Lower leg skin (tissue), 3 donors: ENCODE results near the gene ZPBP2.

Experiments used
- CTCF ChIP-seq, 3 donors: fragments of 450-650 bp; IDR thresholded peaks; one replicate each; pipeline ENCODE4 v1.5.1; 2016; ENCODE audit warnings: antibody characterized with exemption in 3 of 3, mild to moderate bottlenecking in 3 of 3, moderate library complexity in 2 of 3
- POLR2A ChIP-seq, 2 donors: fragments of 450-650 bp; IDR thresholded peaks; one replicate each; pipeline ENCODE4 v1.6.1; 2016 to 2017; ENCODE audit warnings: antibody characterized with exemption in 2 of 2, mild to moderate bottlenecking in 1 of 2, moderate library complexity in 1 of 2

- TF ChIP-seq CTCF (IDR thresholded peaks at IDR 0.05), result no peak
- TF ChIP-seq POLR2A (IDR thresholded peaks at IDR 0.05), result no peak
Observed at GRCh38 chr17:39913989-39914388, 46.0 kb downstream of the ZPBP2 start.
